Upper lobe of right lung (tissue), 1 donor: ENCODE results near the gene MYBBP1A. TPM values are rescaled to one million over a fixed set of nuclear protein-coding genes. Genes with fewer than 3 reads are reported as not detected.
A peak's percentile ranks its signal among the peaks of the same experiment; 100 is the strongest.

Experiments used
- ATAC-seq: fragments of 200-7000 bp; cut with Tn5 transposase; one replicate; pipeline ENCODE4 v1.9.1; 2020; ENCODE audit warnings: mild to moderate bottlenecking, moderate library complexity
- DNase-seq: peaks from one replicate; pipeline ENCODE4 v3.0.0-alpha.2; 2020
- H3K27ac ChIP-seq: fragments of 200-600 bp; one replicate; pipeline ENCODE4 v1.8.0; 2022
- H3K27me3 ChIP-seq: fragments of 200-600 bp; one replicate; pipeline ENCODE4 v1.8.0; 2022; ENCODE audit warnings: mild to moderate bottlenecking
- H3K36me3 ChIP-seq: fragments of 200-600 bp; one replicate; pipeline ENCODE4 v1.8.0; 2022
- H3K4me1 ChIP-seq: fragments of 200-600 bp; one replicate; pipeline ENCODE4 v1.8.0; 2022
- H3K4me3 ChIP-seq: fragments of 200-600 bp; one replicate; pipeline ENCODE4 v1.8.0; 2022; ENCODE audit warnings: mild to moderate bottlenecking
- H3K9me3 ChIP-seq: fragments of 200-600 bp; one replicate; pipeline ENCODE4 v1.8.0; 2022
- CTCF ChIP-seq: fragments of 200-600 bp; IDR thresholded peaks from one replicate; pipeline ENCODE4 v1.8.0; 2022; ENCODE audit warnings: antibody characterized with exemption
- intact Hi-C: fragments of 100-400 bp; cut with DNase I; formaldehyde crosslinking; loops from one replicate; pipeline ENCODE4 v1.11.0; 2022
- total RNA-seq: library from RNA; stranded (reverse); fragmentation: NEBNext Ultra II Directional; extraction: Animal tissue kit (Norgen Biotek cat#: 25700); gene quantifications from one replicate; pipeline ENCODE4 v1.2.1, GENCODE V29; 2021
- donor health status: DM: no; HTN: yes; CAD: no; lungs with severe emphysema.

MYBBP1A gene
- total RNA-seq, 1 donor from 2014 or later = 46.7 TPM

- intact Hi-C loops = no loop called here
- Histone ChIP-seq H3K4me1 (peaks cover 15% of the 10 kb centered on the region), H3K9me3 (no peaks in the 10 kb centered on the region), H3K27ac (no peak overlapping the region), H3K36me3 (no peaks in the 10 kb centered on the region), H3K4me3 (peak overlapping the region; percentile 56), H3K27me3 (peaks cover 26% of the 10 kb centered on the region)
- no peak for TF ChIP-seq CTCF
- no peak for ATAC-seq
- peak; percentile 31 for DNase-seq
These were observed 30.9 kb upstream of the MYBBP1A start for GRCh38 chr17:4586043-4586442.

GRCh38 chr17:4585638-4585994, 30.4 kb upstream of the MYBBP1A start:
- Histone ChIP-seq H3K9me3 (no peaks in the 10 kb centered on the region), H3K27ac (no peak overlapping the region), H3K27me3 (peaks cover 26% of the 10 kb centered on the region), H3K4me1 (peaks cover 15% of the 10 kb centered on the region), H3K36me3 (no peaks in the 10 kb centered on the region), H3K4me3 (peak overlapping the region; percentile 56)
- no peak for DNase-seq
- TF ChIP-seq CTCF = no peak
- intact Hi-C loops = no loop called here
- ATAC-seq = no peak

GRCh38 chr17:4584917-4585637, 29.9 kb upstream of the MYBBP1A start:
- Histone ChIP-seq H3K9me3 (no peaks in the 10 kb centered on the region), H3K27ac (no peak overlapping the region), H3K36me3 (no peaks in the 10 kb centered on the region), H3K4me3 (peak overlapping the region; percentile 56), H3K27me3 (peaks cover 26% of the 10 kb centered on the region), H3K4me1 (peaks cover 15% of the 10 kb centered on the region)
- no peak for TF ChIP-seq CTCF
- peak; percentile 64 for DNase-seq
- no peak for ATAC-seq
- intact Hi-C loops = no loop called here

- Histone ChIP-seq H3K9me3 (no peaks in the 10 kb centered on the region), H3K4me3 (peak within 1 kb of the TSS; percentile 56), H3K36me3 (no peaks in the 10 kb centered on the region), H3K27me3 (peaks cover 26% of the 10 kb centered on the region), H3K27ac (peak within 1 kb of the TSS; percentile 71), H3K4me1 (peaks cover 15% of the 10 kb centered on the region)
- DNase-seq = peak; percentile 69
- peak; percentile 50 for ATAC-seq
- intact Hi-C loops = no loop called here
- no peak for TF ChIP-seq CTCF
These were observed 29.1 kb upstream of the MYBBP1A start, which contains the start of gene SMTNL2 for GRCh38 chr17:4584101-4584916. Gene SMTNL2, plus strand, starts transcription at chr17:4584529. Its CDS starts 77 bp downstream, at chr17:4584606.

- ATAC-seq = peak; percentile 40
- no peak for DNase-seq
- H3K9me3 ChIP-seq = no peaks in the 10 kb centered on the region
These were observed 28.6 kb upstream of the MYBBP1A start for GRCh38 chr17:4583782-4584100.

More at GRCh38 chr17:4583782-4584100, 28.6 kb upstream of the MYBBP1A start:
- peaks cover 26% of the 10 kb centered on the region for H3K27me3 ChIP-seq
- H3K27ac ChIP-seq = peak overlapping the region; percentile 71
- H3K36me3 ChIP-seq = no peaks in the 10 kb centered on the region
- intact Hi-C loops = no loop called here
- TF ChIP-seq CTCF = peak; percentile 43
- peaks cover 15% of the 10 kb centered on the region for H3K4me1 ChIP-seq
- H3K4me3 ChIP-seq = peak overlapping the region; percentile 56
